Measurements from ENCODE around the gene MEI4. TPM values are rescaled to one million over a fixed set of nuclear protein-coding genes. Genes with fewer than 3 reads are reported as not detected.

Gene MEI4
- total RNA-seq, 6 experiments from 2014 or later: 0.12 to 1.1 (median 0.22) TPM

- TF ChIP-seq POLR2A (IDR thresholded peaks at IDR 0.05): no peak
- peak; percentile 52 to 73 (median 68) for TF ChIP-seq CTCF (IDR thresholded peaks at IDR 0.05)
- WGBS (ENCODE audit: insufficient coverage, low coverage, low lambda C conversion rate, missing lambda C conversion rate): 19% methylated on average over 3 of the region's 3 CpGs
- no peaks in the 10 kb centered on the region for H3K9me3 ChIP-seq
- peaks cover 0 to 7% (median 0%) of the 10 kb centered on the region in 4 donors for H3K4me1 ChIP-seq
- no peak overlapping the region for H3K4me3 ChIP-seq
- no peak for DNase-seq
- no peak overlapping the region for H3K27ac ChIP-seq
- H3K36me3 ChIP-seq: no peaks in the 10 kb centered on the region
- intact Hi-C loops (cut with DNase I): no loop called here
- ATAC-seq: peak; percentile 87 to 90 (median 88)
- no peaks in the 10 kb centered on the region for H3K27me3 ChIP-seq
Measured at GRCh38 chr6:77926198-77926751, 273.4 kb downstream of the MEI4 start.

GRCh38 chr6:77930382-77930781 lies 277.5 kb downstream of the MEI4 start:
- H3K4me3 ChIP-seq: no peak overlapping the region
- TF ChIP-seq POLR2A (IDR thresholded peaks at IDR 0.05) (no peak), CTCF (IDR thresholded peaks at IDR 0.05) (no peak)
- H3K4me1 ChIP-seq: peaks cover 0 to 7% (median 0%) of the 10 kb centered on the region in 4 donors
- intact Hi-C loops (cut with DNase I): no loop called here
- 66% methylated on average over 2 of the region's 2 CpGs for WGBS (ENCODE audit: insufficient coverage, low coverage, low lambda C conversion rate, missing lambda C conversion rate)
- H3K27ac ChIP-seq: no peak overlapping the region
- DNase-seq (no peak), ATAC-seq (no peak)
- H3K27me3 ChIP-seq: no peaks in the 10 kb centered on the region
- H3K36me3 ChIP-seq: no peaks in the 10 kb centered on the region
- no peaks in the 10 kb centered on the region for H3K9me3 ChIP-seq

- H3K27ac ChIP-seq: no peak overlapping the region
- intact Hi-C loops (cut with DNase I): no loop called here
- ATAC-seq: no peak
- TF ChIP-seq POLR2A (IDR thresholded peaks at IDR 0.05) (no peak), CTCF (IDR thresholded peaks at IDR 0.05) (no peak)
- no peaks in the 10 kb centered on the region for H3K9me3 ChIP-seq
- no peak for DNase-seq
- H3K4me3 ChIP-seq: no peak overlapping the region
- H3K27me3 ChIP-seq: no peaks in the 10 kb centered on the region
- H3K36me3 ChIP-seq: no peaks in the 10 kb centered on the region
- peaks cover 0 to 7% (median 0%) of the 10 kb centered on the region in 4 donors for H3K4me1 ChIP-seq
Measured at GRCh38 chr6:77930952-77931351, 278.1 kb downstream of the MEI4 start.

DNA sequence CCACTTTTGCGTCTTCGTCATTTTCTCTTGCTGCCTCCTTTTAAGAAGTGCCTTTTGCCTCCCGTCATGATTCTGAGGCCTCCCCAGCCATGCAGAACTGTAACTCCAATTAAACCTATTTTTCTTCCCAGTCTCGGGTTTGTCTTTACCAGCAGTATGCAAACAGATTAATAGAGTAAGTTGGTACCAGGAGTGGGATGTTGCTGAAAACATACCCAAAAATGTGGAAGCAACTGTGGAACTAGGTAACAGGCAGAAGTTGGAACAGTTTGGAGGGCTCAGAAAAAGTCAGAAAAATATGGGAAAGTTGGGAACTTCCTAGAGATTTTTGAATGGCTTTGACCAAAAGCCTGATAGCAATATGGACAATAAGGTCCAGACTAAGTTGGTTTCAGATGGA lies 309.2 kb downstream of the MEI4 start:
- TF ChIP-seq CTCF (IDR thresholded peaks at IDR 0.05): no peak
- DNase-seq (no peak), ATAC-seq (no peak)
- H3K9me3 ChIP-seq: no peaks in the 10 kb centered on the region
- no peaks in the 10 kb centered on the region for H3K36me3 ChIP-seq
- no peak overlapping the region for H3K27ac ChIP-seq
- 72% methylated on average over 4 of the region's 4 CpGs for WGBS (ENCODE audit: insufficient coverage, low coverage, low lambda C conversion rate, missing lambda C conversion rate)
- intact Hi-C loops (cut with DNase I): no loop called here
- H3K27me3 ChIP-seq: no peaks in the 10 kb centered on the region
- no peak overlapping the region for H3K4me3 ChIP-seq
- H3K4me1 ChIP-seq: no peaks in the 10 kb centered on the region

DNA sequence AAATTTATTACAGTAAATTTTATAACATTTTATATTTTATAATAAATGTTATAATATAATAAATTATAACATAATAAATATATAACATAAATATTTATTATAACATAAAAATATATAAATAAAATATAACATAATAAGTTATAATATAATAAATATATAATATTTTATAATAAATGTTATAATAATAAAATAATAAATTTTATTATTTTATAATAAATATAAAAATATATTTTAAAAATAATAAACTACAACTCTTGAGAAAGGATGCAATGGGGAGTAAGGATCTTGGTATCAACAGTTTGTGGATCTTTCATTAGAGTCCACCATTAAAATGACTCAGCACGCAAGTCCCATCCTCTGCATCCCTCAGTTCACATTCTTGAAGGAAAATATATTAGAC lies 312.6 kb downstream of the MEI4 start:
- Histone ChIP-seq H3K36me3 (no peaks in the 10 kb centered on the region), H3K4me1 (no peaks in the 10 kb centered on the region), H3K27ac (no peak overlapping the region), H3K27me3 (no peaks in the 10 kb centered on the region), H3K4me3 (no peak overlapping the region), H3K9me3 (no peaks in the 10 kb centered on the region)
- WGBS (ENCODE audit: insufficient coverage, low coverage, low lambda C conversion rate, missing lambda C conversion rate): 82% methylated on average over 1 of the region's 1 CpG
- DNase-seq: no peak
- intact Hi-C loops (cut with DNase I): no loop called here
- no peak for ATAC-seq
- TF ChIP-seq POLR2A (IDR thresholded peaks at IDR 0.05) (no peak), CTCF (IDR thresholded peaks at IDR 0.05) (no peak)
